Activated CD4-positive, alpha-beta T cell treated with anti-CD3 and anti-CD28 coated beads for 1 hour (primary cell): ENCODE measurements around the gene BPIFB2.
A peak's percentile ranks its signal among the peaks of the same experiment; 100 is the strongest.
"Not testable (repeated sequence)": the region's sequence is repeated elsewhere in the genome, so short reads cannot be mapped to it uniquely, and the experiment has no call there.

Experiments used
- DNase-seq: peaks from one replicate; pipeline ENCODE4 v3.0.0-alpha.2; 2020

BPIFB2 gene, protein sequence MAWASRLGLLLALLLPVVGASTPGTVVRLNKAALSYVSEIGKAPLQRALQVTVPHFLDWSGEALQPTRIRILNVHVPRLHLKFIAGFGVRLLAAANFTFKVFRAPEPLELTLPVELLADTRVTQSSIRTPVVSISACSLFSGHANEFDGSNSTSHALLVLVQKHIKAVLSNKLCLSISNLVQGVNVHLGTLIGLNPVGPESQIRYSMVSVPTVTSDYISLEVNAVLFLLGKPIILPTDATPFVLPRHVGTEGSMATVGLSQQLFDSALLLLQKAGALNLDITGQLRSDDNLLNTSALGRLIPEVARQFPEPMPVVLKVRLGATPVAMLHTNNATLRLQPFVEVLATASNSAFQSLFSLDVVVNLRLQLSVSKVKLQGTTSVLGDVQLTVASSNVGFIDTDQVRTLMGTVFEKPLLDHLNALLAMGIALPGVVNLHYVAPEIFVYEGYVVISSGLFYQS

DNA sequence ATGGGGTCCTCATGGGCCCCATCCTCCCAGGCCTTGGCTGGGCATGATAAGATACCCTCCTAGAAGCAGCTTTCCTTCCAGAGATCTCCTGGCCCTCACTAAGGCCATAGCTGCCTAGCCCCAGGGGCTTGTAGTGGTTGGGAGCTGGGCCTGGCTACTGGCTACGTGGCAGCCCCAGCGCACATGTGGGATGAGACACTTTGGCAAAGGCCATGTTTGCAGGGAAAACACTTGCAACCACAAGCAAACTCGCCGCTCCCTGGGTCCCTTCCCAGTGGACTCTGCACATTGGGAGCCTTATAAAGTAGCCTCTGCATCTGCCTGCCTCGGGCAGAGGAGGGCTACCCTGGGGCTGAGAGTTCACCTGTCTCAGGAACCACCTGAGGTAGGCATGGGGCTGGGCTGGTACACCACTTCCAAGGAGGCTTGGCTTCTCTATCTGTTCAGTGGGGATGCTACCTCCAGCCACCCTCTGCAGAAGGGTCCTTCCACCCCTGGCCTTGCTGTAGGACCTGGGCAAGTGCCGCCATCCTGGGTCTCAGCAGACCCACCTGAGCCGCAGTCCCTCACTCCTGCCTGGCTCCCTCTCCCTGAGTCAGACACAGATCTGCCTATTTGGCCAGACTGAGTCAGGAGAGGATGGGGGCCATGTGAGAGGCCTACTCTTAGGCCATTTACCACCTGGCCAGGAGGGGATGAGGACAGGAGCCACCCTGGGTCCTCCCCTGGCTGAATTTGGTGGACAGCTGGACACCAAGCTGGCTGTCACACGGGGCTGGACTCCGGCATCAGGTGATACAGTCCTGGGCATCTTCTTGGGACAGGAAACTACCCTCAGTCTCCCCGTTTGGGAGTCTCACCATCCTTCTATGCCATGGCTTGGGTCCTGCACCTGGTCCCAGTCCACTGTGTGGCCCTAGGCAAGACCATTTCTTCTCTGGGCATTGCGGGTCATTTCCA, at the start of gene BPIFB2:
Gene BPIFB2 (plus strand): TSS at position 329 of the 960 bp plus-strand sequence. CDS start 871 bp downstream, outside the sequence.
- no peak for DNase-seq

DNA sequence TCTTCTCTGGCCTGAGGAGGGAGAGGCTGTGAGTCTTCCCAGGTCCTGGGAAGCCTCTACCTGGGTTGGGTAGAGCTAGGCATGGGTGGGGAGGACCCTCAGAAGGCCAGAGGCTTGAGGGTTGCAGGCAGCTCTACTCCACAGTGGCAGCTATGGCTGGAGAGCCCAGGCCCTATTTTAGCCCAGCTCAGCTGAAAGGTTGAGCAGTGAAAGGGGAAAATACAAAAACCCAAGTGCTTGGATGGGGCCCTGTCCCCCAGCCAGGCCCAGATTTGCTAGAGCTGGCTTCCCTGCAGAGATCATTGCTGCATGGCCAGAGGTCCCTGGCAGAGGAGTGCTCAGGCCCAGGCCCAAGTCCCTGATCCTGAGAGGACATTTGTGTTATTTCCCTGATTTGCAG, 48.9 kb upstream of the BPIFB2 start:
- no peak for DNase-seq

DNA sequence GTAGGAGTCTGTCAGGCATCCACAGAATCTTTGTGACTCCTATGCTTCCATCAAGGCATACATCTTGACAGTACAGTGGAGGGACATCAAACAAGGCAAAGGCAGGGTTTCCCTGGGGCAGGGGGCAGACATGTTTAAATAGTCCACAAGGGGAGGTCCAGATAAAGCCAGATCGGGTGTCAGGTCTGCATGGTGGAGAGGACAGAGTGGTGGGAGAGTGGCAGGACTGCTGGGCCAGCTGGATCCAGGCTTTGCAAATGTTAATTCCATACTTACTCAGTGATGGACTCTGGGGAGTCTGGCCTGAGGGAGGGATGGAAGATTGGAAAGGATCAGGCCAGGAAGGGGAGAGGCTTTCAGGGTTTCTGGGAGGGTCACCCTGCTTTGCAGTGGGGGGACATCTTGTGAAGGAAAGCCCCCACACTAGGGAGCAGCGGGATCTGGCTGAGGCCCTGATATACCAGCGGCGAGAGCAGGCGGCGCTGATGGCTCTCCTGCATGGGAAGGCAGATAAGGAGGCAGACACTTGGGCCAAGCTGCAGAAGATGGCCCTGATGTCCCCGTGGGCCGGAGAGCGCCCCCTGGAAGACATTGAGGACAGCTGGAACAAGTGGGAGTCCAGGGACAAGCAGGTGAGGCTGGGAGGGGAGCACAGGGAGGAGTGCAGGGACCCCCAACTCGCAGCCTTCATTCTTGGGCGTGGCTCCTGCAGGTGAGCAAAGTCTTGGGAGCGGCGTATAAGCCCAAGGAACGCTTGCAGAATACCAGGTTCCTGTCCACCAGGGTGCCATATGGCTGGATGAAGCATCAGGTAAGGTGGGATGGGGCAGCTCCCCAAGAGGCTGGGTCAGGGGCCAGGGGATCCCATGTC, 47.9 kb upstream of the BPIFB2 start:
- no peak for DNase-seq

DNA sequence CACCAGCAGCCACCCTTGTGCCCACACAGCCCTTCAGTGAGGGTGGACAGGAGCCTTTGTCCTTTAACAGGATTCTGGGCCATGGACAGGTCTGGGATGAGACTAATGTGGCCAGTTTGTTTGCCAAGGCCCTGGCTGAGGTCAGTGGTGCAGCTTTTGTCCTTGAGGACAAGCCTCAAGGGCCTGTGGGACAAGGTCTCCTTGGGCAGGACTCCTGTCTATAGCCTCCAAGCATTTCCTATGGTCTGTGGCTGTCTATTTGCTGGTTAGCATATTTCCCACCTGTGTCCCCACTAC, 47.3 kb upstream of the BPIFB2 start:
- no peak for DNase-seq

- DNase-seq: no peak
These were observed 46.4 kb upstream of the BPIFB2 start for GRCh38 chr20:32960849-32961731.

GRCh38 chr20:32962053-32962452, 45.5 kb upstream of the BPIFB2 start:
- no peak for DNase-seq

DNA sequence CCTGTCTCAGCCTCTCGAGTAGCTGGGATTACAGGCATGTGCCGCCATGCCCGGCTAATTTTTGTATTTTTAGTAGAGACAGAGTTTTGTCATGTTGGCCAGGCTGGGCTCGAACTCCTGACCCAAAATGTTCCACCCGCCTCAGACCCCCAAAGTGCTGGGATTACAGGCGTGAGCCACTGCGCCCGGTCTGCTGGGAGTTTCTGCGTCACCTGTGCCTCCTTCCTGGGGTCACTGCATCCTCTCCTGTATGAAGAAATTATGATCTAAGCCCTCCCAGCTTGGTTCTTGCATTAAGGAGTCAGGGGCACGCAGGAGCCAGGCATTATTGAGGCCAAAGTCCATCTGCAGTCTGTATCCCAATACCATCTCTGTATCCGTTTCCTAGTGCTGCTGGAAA, 44.9 kb upstream of the BPIFB2 start:
- DNase-seq: not testable (repeated sequence)

GRCh38 chr20:32963176-32963575, 44.3 kb upstream of the BPIFB2 start:
- no peak for DNase-seq

- DNase-seq: no peak
These were observed 42.9 kb upstream of the BPIFB2 start for GRCh38 chr20:32964575-32964974.

DNA sequence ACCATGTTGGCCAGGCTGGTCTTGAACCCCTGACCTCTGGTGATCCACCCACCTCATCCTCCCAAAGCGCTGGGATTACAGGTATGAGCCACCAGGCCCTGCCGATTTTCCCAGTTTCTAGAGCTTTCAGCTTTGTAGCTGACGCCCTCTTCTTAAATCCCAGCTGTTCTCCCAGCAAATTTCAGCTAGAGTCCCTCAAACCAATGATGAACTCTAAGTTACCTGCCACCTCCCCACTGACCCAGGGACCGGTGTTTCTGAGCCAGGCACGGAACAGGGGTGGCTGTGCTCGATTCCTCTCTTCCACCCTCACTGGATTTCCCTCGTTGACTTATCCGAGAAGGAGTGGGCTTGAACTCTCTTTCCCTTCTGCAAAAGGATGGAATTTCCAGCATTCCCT, 42.4 kb upstream of the BPIFB2 start:
- no peak for DNase-seq

GRCh38 chr20:32965581-32966373, 41.7 kb upstream of the BPIFB2 start:
- no peak for DNase-seq

GRCh38 chr20:32966382-32966781, 41.1 kb upstream of the BPIFB2 start:
- DNase-seq: peak; percentile 1

- peak; percentile 11 for DNase-seq
These were observed 40.4 kb upstream of the BPIFB2 start for GRCh38 chr20:32966881-32967781.

DNA sequence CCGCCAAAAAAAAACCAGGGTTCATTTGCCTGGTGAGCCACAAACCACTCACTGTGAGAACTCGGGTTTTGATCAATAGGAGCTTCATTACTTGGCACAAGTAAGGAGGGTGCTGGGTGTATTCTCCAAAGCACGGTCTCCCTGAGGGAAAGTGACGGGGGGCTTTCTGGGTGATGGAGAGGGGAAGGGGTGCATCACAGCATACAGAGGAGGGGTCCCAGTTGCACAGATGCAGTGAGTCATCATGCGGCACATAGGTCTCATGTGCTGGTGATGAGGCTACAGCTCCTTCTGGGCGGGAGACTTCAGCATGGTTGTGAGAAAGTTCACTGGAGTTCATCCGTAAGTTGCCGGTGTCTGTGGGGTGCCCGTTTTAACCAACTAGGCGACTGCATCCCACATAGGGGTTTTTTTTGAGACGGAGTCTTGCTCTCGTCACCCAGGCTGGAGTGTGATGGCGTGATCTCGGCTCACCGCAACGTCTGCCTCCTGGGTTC, 39.5 kb upstream of the BPIFB2 start:
- DNase-seq: peak; percentile 23

DNA sequence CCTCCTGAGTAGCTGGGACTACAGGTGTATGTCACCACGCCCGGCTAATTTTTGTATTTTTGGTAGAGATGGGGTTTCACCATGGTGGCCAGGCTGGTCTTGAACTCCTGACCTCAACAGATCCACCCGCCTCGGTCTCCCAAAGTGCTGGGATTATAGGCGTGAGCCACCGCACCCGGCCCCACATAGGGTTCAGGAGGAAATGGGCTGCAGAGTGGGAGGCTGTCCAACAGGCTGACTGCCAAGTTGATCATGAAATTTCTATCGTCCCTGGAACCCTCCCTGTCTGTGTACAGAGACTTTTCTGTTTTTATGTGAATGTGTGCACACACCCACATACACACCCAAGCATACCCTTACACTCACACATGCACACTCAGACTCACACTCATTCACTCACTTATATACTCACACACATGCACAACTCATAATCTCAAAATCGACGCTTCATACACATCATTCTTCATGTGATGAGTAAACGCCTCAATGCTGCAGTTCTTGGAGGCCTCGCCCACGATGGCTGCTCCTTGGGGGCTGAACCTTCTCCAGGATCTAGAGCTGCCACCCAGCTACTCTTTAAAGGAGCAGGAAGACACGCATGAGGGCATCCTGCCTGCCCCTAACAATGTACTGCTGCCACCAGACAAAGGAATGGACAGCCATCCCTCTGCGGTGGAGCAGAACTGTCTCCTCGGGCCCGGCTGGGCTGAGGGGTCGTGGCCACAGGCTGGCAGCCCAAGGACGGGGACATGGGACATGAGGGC, 38.8 kb upstream of the BPIFB2 start:
- peak; percentile 7 for DNase-seq

DNA sequence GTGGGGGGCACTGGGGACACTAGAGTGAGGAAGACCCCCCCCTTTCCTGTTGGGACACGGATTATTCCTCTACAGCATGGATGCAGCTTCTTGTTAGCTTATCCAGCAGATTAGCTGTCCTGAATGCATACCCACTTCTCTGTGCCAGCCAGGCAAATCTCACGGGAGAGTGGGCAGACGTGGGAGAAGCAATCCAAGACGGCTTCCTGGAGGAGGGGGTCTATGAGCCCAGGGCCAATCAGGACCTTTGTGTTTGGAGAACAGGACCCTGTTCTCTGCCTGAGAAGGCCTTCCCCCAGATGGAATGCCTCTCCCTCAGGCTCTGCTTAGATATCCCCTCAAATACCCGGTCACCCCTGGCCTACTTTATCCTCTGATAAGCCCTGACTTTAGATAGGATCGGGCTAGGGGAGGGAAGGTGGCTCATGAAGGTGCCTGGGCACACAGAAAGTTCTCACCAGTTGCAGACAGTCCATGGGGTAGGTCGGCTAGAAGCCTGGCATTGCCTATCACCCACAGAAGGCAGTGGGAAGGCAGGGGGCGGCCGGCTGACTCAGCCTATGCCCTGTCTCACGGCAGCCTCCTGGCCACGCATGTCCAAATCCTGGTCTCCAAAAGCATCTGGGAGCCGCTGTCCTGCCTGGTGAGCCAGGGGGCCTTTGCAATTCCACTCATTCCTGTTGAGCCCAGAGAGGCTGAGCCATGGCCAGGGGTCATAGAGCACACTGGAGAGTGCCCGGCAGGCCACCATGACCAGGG, 38.0 kb upstream of the BPIFB2 start:
- no peak for DNase-seq

GRCh38 chr20:32970115-32970972, 37.2 kb upstream of the BPIFB2 start:
- peak; percentile 7 for DNase-seq
